ENCODE measurements around the gene FLT3LG.
A peak's percentile ranks its signal among the peaks of the same experiment; 100 is the strongest.
"Not testable (repeated sequence)": the region's sequence is repeated elsewhere in the genome, so short reads cannot be mapped to it uniquely, and the experiment has no call there.

The FLT3LG gene

DNA sequence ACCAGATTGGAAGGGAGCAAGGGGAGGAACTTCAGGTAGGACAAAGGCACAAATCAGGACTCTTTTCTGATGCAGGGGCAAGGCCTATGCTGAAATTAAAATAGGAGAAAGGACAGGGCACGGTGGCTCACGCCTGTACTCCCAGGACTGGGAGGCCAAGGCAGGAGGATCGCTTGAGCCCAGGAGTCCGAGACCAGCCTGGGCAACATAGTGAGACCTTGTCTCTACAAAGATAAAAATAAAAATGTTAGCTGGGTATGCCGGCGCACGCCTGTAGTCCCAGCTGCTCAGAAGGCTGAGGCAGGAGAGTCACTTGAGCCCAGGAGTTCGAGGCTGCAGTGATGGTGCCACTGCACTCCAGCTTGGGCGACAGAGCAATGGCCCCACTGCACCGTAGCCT is 38.3 kb upstream of the FLT3LG start:
- H3K36me3 Mint-ChIP-seq (ENCODE audit: low read depth) = no peaks in the 10 kb centered on the region
- peaks cover 25% of the 10 kb centered on the region for H3K4me1 Mint-ChIP-seq (ENCODE audit: low read depth)
- peaks cover 96% of the 10 kb centered on the region for H3K27me3 Mint-ChIP-seq
- no peak for DNase-seq
- H3K9me3 Mint-ChIP-seq = no peaks in the 10 kb centered on the region
- no peak overlapping the region for H3K27ac Mint-ChIP-seq
- no peak overlapping the region for H3K4me3 Mint-ChIP-seq

DNA sequence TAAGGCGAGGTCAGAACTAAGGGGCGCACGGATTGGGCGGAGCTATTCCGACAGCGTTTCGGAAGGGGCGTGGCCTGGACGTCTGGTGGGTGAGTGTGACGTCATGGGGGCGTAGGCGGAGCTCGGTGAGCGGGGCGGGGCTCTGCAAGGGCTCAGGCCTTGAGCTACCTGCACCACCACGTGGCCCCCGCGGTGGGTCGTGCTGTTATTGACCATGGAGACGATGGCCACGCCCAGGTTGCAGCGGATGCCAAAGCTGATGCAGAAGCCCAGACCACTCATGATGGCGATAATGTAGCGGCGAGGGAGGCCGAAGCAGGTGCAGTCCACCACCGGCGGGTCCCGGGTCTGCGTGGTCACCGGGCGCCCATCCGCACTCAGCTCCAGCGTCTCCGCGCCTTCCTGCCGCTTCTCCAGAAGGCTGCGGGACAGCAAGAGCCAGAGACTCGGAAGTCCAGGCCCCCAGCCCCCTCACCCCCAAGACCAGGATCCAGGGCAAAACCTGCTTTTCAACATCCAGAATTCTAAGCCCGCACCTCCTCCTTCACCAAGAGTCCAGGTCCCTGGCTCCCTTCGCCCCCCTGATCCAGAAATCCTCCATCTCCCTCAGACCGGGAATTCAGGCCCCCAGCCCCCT is 37.5 kb upstream of the FLT3LG start:
- Mint-ChIP-seq H3K9me3 (no peaks in the 10 kb centered on the region), H3K36me3 (ENCODE audit: low read depth) (no peaks in the 10 kb centered on the region), H3K27ac (no peak overlapping the region), H3K4me1 (ENCODE audit: low read depth) (peaks cover 28% of the 10 kb centered on the region), H3K4me3 (no peak overlapping the region), H3K27me3 (peaks cover 93% of the 10 kb centered on the region)
- peak; percentile 73 for DNase-seq

DNA sequence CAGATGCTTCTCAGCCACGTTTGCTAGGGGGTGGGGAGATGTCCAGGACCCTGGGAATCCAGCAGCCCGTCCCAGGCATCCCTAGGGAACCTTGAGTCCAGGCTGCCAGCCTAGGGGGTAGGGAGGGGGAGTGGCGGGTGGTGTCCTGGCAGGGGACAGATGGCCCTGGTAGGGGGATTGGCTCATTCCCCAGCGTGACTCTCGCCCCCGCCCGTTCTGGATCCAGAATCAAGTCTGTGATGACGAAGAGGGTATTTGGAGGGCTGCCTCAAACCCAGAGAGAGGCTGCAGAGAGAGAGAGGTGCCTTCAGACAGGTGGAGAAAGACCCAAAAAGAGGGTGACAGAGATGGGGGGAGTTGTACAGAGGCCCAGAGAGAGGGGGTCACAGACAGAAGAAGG is 36.8 kb upstream of the FLT3LG start:
- DNase-seq = no peak
- Mint-ChIP-seq H3K36me3 (ENCODE audit: low read depth) (no peaks in the 10 kb centered on the region), H3K4me1 (ENCODE audit: low read depth) (peaks cover 32% of the 10 kb centered on the region), H3K27ac (no peak overlapping the region), H3K4me3 (no peak overlapping the region), H3K27me3 (peaks cover 95% of the 10 kb centered on the region), H3K9me3 (no peaks in the 10 kb centered on the region)

DNA sequence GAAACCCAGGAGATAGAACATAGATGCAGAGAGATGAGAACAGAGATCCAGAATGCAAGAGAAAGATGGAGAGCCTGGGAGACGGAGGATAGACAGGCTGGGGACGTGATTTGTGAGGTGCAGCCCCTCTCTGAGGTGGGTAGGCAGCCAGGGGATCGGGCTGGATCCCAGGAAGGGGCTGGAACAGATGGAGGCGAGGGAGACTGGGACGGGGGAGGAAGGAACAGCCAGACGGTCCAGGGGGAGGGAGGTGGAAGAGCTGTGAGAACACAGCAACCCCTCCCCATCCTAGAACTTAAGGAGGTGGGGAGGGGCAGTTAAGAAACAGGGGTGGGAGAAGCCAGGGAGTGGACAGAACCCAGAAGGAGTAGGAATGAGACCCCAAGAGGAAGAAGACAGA is 35.8 kb upstream of the FLT3LG start:
- peaks cover 30% of the 10 kb centered on the region for H3K4me1 Mint-ChIP-seq (ENCODE audit: low read depth)
- H3K27me3 Mint-ChIP-seq = peaks cover 91% of the 10 kb centered on the region
- no peak overlapping the region for H3K4me3 Mint-ChIP-seq
- H3K36me3 Mint-ChIP-seq (ENCODE audit: low read depth) = no peaks in the 10 kb centered on the region
- no peak for DNase-seq
- H3K9me3 Mint-ChIP-seq = no peaks in the 10 kb centered on the region
- H3K27ac Mint-ChIP-seq = no peak overlapping the region

DNA sequence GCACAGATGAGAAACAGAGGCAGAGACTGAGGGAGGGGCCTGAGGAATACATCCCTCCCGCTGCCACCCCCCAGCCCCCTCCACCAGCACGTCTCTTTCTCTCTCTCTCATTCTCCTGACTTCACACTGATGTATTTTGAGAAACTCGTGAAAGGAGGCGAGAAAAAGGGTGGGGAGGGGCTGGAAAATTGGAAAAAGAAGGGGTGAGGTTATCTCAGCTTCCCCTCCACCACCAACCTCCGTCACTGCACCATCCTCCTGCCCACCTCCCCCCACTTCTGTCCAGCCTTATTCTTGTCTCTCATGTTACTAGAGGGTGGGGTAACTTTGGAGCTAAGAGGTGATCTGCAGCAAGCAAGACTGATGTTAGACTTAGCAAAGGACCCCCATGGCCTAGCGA is 34.2 kb upstream of the FLT3LG start:
- Mint-ChIP-seq H3K4me1 (ENCODE audit: low read depth) (peaks cover 34% of the 10 kb centered on the region), H3K36me3 (ENCODE audit: low read depth) (no peaks in the 10 kb centered on the region), H3K27ac (no peak overlapping the region), H3K9me3 (no peaks in the 10 kb centered on the region), H3K27me3 (peaks cover 76% of the 10 kb centered on the region), H3K4me3 (no peak overlapping the region)
- no peak for DNase-seq

DNA sequence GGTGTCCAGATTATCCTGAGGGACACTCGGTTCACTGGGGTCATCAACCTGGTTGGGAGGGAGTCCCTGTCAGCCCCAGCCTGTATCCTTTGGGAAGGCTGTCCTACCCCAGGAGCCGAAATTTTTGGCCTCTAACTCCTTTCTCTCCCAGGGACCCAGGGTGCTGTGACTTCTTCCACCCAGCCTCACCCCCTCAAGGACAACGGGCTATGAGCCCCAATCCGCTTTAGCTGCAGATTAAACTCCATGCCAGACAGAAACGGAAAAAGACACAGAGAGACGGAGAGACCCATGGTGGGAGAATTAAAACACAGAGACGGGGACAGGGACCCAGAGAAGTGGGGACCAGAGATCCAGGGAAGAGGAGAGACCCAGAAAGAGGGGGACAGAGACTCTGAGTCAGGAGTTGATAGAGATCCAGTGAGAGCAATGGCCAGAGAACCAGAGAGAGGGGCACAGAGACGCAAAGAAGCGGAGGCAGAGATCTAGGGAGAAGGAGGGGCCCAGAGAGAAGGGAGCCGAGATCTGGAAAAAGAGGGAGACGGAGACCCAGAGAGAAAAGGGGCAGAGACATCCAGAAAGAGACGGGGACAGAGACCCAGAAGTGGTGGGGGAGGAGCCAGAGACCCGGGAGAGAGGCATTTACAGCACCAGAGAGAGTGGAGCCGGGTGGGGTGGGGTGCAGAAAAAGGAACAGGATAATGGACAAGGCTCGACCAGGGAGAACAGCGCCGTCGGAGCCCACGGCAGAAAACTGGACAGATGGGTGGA is 33.4 kb upstream of the FLT3LG start:
- Mint-ChIP-seq H3K27me3 (peaks cover 68% of the 10 kb centered on the region), H3K36me3 (ENCODE audit: low read depth) (no peaks in the 10 kb centered on the region), H3K9me3 (no peaks in the 10 kb centered on the region), H3K4me3 (no peak overlapping the region), H3K27ac (no peak overlapping the region), H3K4me1 (ENCODE audit: low read depth) (peaks cover 37% of the 10 kb centered on the region)
- DNase-seq = no peak

DNA sequence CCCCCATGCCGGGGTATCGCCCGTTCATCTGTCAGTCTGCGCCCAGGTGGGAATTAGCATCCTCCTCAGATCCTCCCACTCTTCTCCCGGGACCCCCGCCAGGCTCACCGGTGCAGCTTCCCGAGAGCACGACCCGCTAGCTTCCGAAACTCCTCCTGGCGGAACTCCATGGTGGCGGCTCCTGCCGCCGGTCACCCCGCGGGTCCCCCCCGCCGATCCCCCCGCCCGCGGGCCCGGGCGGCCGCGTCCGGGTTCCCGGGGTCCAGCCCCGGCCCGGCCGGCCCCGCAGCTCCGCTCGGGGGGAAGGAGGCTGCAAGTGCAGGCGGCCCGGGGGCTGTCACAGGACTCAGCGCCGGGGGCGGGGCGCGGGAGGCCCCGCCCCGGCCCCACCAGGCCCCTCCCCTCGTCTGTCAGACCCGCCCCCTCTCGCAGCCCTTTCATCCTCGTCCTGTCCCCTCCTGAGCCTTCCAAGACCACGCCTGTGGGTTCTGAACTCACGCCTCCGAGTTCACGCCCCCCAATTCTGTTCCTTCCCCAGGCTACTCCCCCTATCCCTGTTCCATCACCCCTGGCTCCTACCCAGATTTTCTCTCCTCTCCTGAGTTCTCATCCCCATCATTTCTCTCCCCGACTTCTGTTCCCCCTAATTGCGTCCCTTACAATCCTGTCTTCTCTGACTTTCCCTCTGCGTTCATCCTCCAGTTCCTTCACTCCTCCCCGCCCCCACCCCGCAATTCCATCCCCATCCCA is 32.6 kb upstream of the FLT3LG start, which contains the start of gene SLC17A7:
SLC17A7 (minus strand) TSS at position 318 of the 750 bp plus-strand sequence; CDS start at position 170, 148 bp downstream.
- H3K9me3 Mint-ChIP-seq = no peaks in the 10 kb centered on the region
- peak; percentile 65 for DNase-seq
- peaks cover 31% of the 10 kb centered on the region for H3K4me1 Mint-ChIP-seq (ENCODE audit: low read depth)
- H3K36me3 Mint-ChIP-seq (ENCODE audit: low read depth) = peaks cover 6% of the 10 kb centered on the region
- H3K4me3 Mint-ChIP-seq = peak within 1 kb of the TSS; percentile 79
- peaks cover 60% of the 10 kb centered on the region for H3K27me3 Mint-ChIP-seq
- H3K27ac Mint-ChIP-seq = no peak within 1 kb of the TSS

DNA sequence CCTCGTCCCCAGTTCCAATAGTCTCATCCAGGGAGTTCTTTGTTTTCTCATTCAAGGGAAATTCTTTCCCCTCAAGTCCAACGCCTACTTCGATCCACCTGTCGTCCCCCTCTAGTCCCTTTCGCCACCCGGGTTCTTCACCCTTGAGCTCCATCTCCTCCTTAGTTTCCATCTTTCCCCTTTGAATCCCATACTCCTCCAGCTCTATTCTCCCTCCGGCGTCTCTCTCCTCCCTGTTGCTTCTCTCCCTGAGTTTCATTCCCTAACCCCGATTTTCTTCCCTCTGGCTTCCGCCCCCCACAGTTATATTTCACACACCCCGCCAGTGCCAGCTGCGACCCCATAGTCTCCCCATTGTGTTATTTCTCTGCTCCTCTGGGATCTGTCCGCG is 32.1 kb upstream of the FLT3LG start:
- Mint-ChIP-seq H3K27ac (no peak overlapping the region), H3K27me3 (peaks cover 55% of the 10 kb centered on the region), H3K36me3 (ENCODE audit: low read depth) (peaks cover 12% of the 10 kb centered on the region)

DNA sequence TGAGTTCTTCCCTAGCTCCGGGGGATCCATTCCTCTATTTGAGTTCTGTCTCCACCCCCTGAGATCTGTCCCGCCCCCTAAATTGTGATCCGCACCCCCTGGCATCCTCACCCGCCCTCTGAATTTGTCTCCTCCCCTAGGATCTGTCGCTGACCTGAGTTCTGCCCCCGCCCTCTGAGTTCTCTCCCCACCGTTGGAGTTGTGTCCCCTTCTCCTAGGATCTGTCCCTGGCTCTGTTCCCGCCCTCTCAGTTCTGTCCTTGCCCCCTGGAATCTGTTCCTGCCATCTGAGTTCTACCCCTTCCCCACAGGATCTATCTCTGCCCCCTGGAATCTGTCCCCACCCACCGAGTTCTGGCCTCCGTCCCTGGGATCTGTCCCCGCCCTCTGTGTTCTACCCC is 31.7 kb upstream of the FLT3LG start:
- H3K27ac Mint-ChIP-seq = no peak overlapping the region

More for the DNA sequence above, 32.1 kb upstream of the FLT3LG start:
- peak overlapping the region; percentile 79 for H3K4me3 Mint-ChIP-seq
- H3K4me1 Mint-ChIP-seq (ENCODE audit: low read depth) = peaks cover 33% of the 10 kb centered on the region
- no peak for DNase-seq
- no peaks in the 10 kb centered on the region for H3K9me3 Mint-ChIP-seq

DNA sequence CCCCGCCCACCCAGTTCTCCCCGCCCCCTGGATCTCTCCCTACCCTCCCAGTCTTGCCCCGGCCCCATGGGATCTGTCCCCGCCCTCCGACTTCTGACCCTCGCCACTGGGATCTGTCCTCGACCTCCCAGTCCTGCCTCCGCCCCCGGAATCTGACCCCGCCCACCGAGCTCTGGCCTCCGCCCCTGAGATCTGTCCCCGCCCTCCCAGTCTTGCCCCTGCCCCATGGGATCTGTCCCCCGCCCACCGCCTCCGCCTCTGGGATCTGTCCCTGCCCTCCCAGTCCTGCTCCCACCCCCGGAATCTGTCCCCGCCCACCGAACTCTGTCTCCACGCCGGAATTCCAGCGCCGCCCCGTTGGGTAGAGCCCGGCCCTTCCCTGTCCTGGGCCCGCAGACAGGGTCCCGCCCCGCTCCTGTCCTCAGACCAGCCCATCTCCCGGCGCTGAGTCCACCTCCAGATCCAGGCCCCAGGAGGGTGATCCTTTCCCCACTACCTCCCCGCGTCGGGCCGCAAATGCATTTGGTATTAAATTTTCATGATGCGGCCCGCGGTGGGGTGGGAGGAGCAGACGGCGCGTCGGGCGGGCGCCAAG is 31.1 kb upstream of the FLT3LG start:
- peak overlapping the region; percentile 94 for H3K27ac Mint-ChIP-seq
- H3K36me3 Mint-ChIP-seq (ENCODE audit: low read depth) = peaks cover 21% of the 10 kb centered on the region
- peak; percentile 70 for DNase-seq
- H3K4me1 Mint-ChIP-seq (ENCODE audit: low read depth) = peaks cover 36% of the 10 kb centered on the region
- no peaks in the 10 kb centered on the region for H3K9me3 Mint-ChIP-seq
- H3K27me3 Mint-ChIP-seq = peaks cover 45% of the 10 kb centered on the region
- peak overlapping the region; percentile 79 for H3K4me3 Mint-ChIP-seq

More for the DNA sequence above, 31.7 kb upstream of the FLT3LG start:
- Mint-ChIP-seq H3K36me3 (ENCODE audit: low read depth) (peaks cover 16% of the 10 kb centered on the region), H3K4me3 (peak overlapping the region; percentile 79), H3K4me1 (ENCODE audit: low read depth) (peaks cover 33% of the 10 kb centered on the region), H3K9me3 (no peaks in the 10 kb centered on the region), H3K27me3 (peaks cover 51% of the 10 kb centered on the region)
- DNase-seq = no peak

DNA sequence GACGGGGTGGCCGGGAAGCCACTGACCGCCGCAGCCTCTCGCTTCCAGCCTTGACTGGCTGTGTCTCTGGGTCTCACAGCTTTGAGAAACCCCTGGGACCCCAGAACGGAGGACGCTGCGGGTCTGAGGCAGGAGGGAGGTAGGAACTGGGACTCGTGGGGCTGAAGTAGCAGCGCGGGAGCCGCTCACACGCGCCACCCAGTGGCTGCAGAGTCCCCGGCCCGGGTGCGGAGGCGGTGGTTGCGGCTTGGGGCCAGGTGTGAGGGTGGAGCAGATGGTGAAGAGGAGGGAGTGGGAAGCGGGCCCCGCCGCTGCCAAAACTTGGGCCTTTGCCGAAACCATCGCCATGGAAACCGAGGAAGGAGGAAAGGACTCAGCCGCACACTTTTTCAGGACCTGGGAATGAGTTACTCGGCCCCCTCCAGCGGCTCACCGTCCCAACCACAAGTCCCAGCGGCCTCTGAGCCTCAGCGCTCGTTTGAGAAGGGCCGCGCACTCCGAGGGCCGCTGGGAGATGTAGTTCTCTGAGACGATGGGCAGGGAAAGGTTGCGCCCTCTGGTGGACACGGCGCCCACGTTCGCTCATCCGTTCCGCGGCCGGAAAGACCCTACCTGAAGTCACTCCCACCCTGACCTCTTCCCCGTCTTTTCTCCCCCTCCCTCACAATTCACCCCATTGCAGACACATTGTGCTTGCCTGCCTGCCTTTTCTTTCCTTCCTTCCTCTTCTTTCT is 30.5 kb upstream of the FLT3LG start:
- no peaks in the 10 kb centered on the region for H3K9me3 Mint-ChIP-seq
- H3K27me3 Mint-ChIP-seq = peaks cover 39% of the 10 kb centered on the region

DNA sequence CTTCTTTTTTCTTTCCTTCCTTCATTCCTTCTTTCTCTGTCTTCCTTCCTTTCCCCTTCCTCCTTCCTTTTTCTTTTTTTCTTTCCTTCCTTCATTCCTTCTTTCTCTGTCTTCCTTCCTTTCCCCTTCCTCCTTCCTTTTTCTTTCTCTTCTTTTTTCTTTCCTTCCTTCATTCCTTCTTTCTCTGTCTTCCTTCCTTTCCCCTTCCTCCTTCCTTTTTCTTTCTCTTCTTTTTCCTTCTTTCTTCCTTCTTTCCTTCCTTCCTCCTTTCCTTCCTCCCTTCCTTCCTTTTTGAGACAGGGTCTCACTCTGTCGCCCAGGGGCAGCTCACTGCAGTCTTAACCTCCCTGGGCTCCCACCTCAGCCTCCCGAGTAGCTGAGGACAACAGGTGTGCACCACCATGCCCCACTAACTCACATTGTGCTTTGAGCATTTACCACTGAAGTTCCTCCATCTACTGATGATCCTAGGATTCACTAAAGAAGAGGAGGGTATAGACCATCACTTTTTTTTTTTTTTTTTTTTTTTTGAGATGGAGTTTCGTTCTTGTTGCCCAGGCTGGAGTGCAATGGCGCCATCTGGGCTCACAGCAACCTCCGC is 29.8 kb upstream of the FLT3LG start:
- Mint-ChIP-seq H3K27ac (peak overlapping the region; percentile 94), H3K36me3 (ENCODE audit: low read depth) (peaks cover 34% of the 10 kb centered on the region), H3K4me3 (peak overlapping the region; percentile 79), H3K4me1 (ENCODE audit: low read depth) (peaks cover 47% of the 10 kb centered on the region), H3K27me3 (peaks cover 34% of the 10 kb centered on the region)
- not testable (repeated sequence) for H3K9me3 Mint-ChIP-seq, DNase-seq

More for the DNA sequence above, 30.5 kb upstream of the FLT3LG start:
- Mint-ChIP-seq H3K36me3 (ENCODE audit: low read depth) (peaks cover 27% of the 10 kb centered on the region), H3K4me3 (peak overlapping the region; percentile 79), H3K4me1 (ENCODE audit: low read depth) (peaks cover 42% of the 10 kb centered on the region), H3K27ac (peak overlapping the region; percentile 94)
- peak; percentile 97 for DNase-seq

DNA sequence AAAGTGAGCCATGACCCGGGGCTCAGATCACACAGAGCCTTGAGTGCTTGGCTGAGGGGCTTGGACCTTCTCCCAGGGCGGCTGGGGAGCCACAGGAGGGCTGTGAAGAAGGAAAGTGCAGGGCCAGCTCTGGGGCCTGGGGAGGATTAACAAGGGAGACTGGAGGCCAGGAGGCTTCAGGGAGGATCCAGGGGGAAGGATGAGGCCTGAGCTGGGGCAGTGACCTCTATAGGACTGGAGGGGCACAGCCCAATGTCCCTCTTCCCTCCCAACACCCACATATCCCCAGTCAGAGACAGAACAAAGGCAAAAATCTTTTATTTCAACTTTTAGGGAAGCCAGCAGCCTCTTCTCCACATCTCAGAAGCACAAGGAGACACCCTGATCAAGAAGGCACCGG is 28.0 kb upstream of the FLT3LG start:
- no peak for DNase-seq
- Mint-ChIP-seq H3K27me3 (peaks cover 16% of the 10 kb centered on the region), H3K36me3 (ENCODE audit: low read depth) (peaks cover 51% of the 10 kb centered on the region), H3K27ac (no peak overlapping the region), H3K4me3 (no peak overlapping the region), H3K4me1 (ENCODE audit: low read depth) (peaks cover 55% of the 10 kb centered on the region), H3K9me3 (no peaks in the 10 kb centered on the region)

Data from activated T-cell treated with anti-CD3 and anti-CD28 coated beads, Interleukin-2, amount 50 U/mL, for 24 hours (primary cell).